CD4-positive, alpha-beta T cell (primary cell): Measurements from ENCODE around the gene ST6GALNAC3. TPM values are rescaled to one million over a fixed set of nuclear protein-coding genes. Genes with fewer than 3 reads are reported as not detected.
"Not testable (repeated sequence)": the region's sequence is repeated elsewhere in the genome, so short reads cannot be mapped to it uniquely, and the experiment has no call there.

ENCODE experiments used
- ATAC-seq: fragments of 200-7000 bp; cut with Tn5 transposase; one replicate; pipeline ENCODE4 v1.10.0; 2022; ENCODE audit warnings: mild to moderate bottlenecking; ENCODE audit not compliant: poor library complexity
- CTCF ChIA-PET: fragments of 350-600 bp; sonication (Branson Sonifier 250); formaldehyde crosslinking; loops from one replicate; lab custom pipeline; 2021; ENCODE audit warnings: antibody characterized with exemption, inconsistent platforms; lab: Charles Lee
- POLR2A ChIA-PET: fragments of 350-600 bp; sonication (Branson Sonifier 250); formaldehyde crosslinking; loops from one replicate; lab custom pipeline; 2021; ENCODE audit warnings: antibody characterized with exemption, inconsistent platforms; lab: Charles Lee
- DNase-seq, 14 experiments: peaks; one replicate each; pipeline ENCODE4 v3.0.0-alpha.2; 2013 to 2020; ENCODE audit warnings: mixed read lengths in 2 of 14
- H3K27ac ChIP-seq, 2 donors: one replicate each; pipeline versions ENCODE4 v1.5.1 to v1.7.0; 2013; ENCODE audit warnings: low read length in 2 of 2, low read depth in 1 of 2, mild to moderate bottlenecking in 1 of 2
- H3K27me3 ChIP-seq, 2 experiments: 1 replicate in 1 of 2; 2 replicates in 1 of 2; pipeline versions ENCODE4 v1.6.1 to v1.7.0; 2013; ENCODE audit warnings: low read length in 2 of 2, control low read depth in 1 of 2, mild to moderate bottlenecking in 1 of 2, moderate library complexity in 1 of 2; ENCODE audit not compliant: insufficient read depth in 2 of 2, control insufficient read depth in 1 of 2
- H3K36me3 ChIP-seq: one replicate; pipeline ENCODE4 v1.6.1; 2013; ENCODE audit warnings: low read length, control low read depth; ENCODE audit not compliant: insufficient read depth
- H3K4me1 ChIP-seq: one replicate; pipeline ENCODE4 v1.6.1; 2013; ENCODE audit warnings: low read length, control low read depth; ENCODE audit not compliant: insufficient read depth
- H3K4me3 ChIP-seq: one replicate; pipeline ENCODE4 v1.5.1; 2013; ENCODE audit warnings: mild to moderate bottlenecking, low read length, moderate library complexity
- H3K9me3 ChIP-seq, 2 experiments: 1 replicate in 1 of 2; 2 replicates in 1 of 2; pipeline versions ENCODE4 v1.6.1 to v1.7.0; 2013; ENCODE audit warnings: low read length in 2 of 2, mild to moderate bottlenecking in 2 of 2, control low read depth in 1 of 2, moderate library complexity in 1 of 2; ENCODE audit not compliant: control insufficient read depth in 1 of 2, insufficient read depth in 1 of 2
- H3K27ac Mint-ChIP-seq: one replicate; pipeline ENCODE4 v1.8.0; 2020; ENCODE audit warnings: mixed read lengths
- H3K27me3 Mint-ChIP-seq: one replicate; pipeline ENCODE4 v1.8.0; 2021; ENCODE audit warnings: mixed read lengths
- H3K36me3 Mint-ChIP-seq: one replicate; pipeline ENCODE4 v1.8.0; 2021; ENCODE audit warnings: low read depth, mixed read lengths
- H3K4me1 Mint-ChIP-seq: one replicate; pipeline ENCODE4 v1.8.0; 2021; ENCODE audit warnings: low read depth, mixed read lengths
- H3K4me3 Mint-ChIP-seq: one replicate; pipeline ENCODE4 v1.8.0; 2020; ENCODE audit warnings: mild to moderate bottlenecking, mixed read lengths
- H3K9me3 Mint-ChIP-seq: one replicate; pipeline ENCODE4 v1.8.0; 2020; ENCODE audit warnings: mixed read lengths
- CTCF ChIP-seq: fragments of 200-600 bp; IDR thresholded peaks from one replicate; pipeline ENCODE4 v1.8.0; 2022; ENCODE audit warnings: antibody characterized with exemption, mild to moderate bottlenecking
- intact Hi-C, 2 experiments: fragments of 100-400 bp; cut with DNase I in 1 of 2; cut with micrococcal nuclease in 1 of 2; formaldehyde crosslinking; loops; one replicate each; pipeline versions ENCODE4 v1.15.1 to v1.9.0; 2023 to 2025; cut with DNase I, micrococcal nuclease
- total RNA-seq, 174 experiments: library from RNA in 2 of 174; stranded (reverse) in 2 of 174; gene quantifications; one replicate each; pipeline ENCODE4 v1.2.3 and lab custom pipeline; 2021 to 2026

Gene ST6GALNAC3
- total RNA-seq, 2 experiments from 2014 or later = 0.77 to 1.3 TPM

- Histone ChIP-seq H3K36me3 (no peaks in the 10 kb centered on the region), H3K27me3 (no peaks in the 10 kb centered on the region), H3K9me3 (peaks cover 2 to 4% of the 10 kb centered on the region in 2 experiments), H3K4me1 (no peaks in the 10 kb centered on the region), H3K4me3 (no peak overlapping the region), H3K27ac (no peak overlapping the region)
- H3K4me1 Mint-ChIP-seq = no peaks in the 10 kb centered on the region
- no peak for ATAC-seq
- CTCF ChIA-PET = no interaction called here
- H3K27ac Mint-ChIP-seq = no peak overlapping the region
- POLR2A ChIA-PET = no interaction called here
- intact Hi-C loops = no loop called here
- H3K27me3 Mint-ChIP-seq = no peaks in the 10 kb centered on the region
- H3K4me3 Mint-ChIP-seq = no peak overlapping the region
- peaks cover 4% of the 10 kb centered on the region for H3K9me3 Mint-ChIP-seq
- TF ChIP-seq CTCF = no peak
- DNase-seq = no peak
- H3K36me3 Mint-ChIP-seq = no peaks in the 10 kb centered on the region
Measured at GRCh38 chr1:76239470-76239918, 164.9 kb downstream of the ST6GALNAC3 start.

GRCh38 chr1:76240316-76240715 is 165.8 kb downstream of the ST6GALNAC3 start:
- Histone ChIP-seq H3K4me1 (no peaks in the 10 kb centered on the region), H3K4me3 (no peak overlapping the region), H3K27me3 (no peaks in the 10 kb centered on the region), H3K9me3 (peaks cover 4 to 5% of the 10 kb centered on the region in 2 experiments), H3K36me3 (no peaks in the 10 kb centered on the region), H3K27ac (no peak overlapping the region)
- Mint-ChIP-seq H3K27ac (no peak overlapping the region), H3K4me3 (no peak overlapping the region), H3K9me3 (peaks cover 6% of the 10 kb centered on the region), H3K36me3 (no peaks in the 10 kb centered on the region), H3K4me1 (peaks cover 2% of the 10 kb centered on the region), H3K27me3 (no peaks in the 10 kb centered on the region)
- ChIA-PET CTCF (no interaction called here), POLR2A (interaction anchor here (1.0 kb wide), 1 partner anchor 27 kb away, joined by 4 read pairs; no protein-coding TSS in a partner anchor)
- DNase-seq = no peak
- no peak for ATAC-seq
- intact Hi-C loops = no loop called here
- TF ChIP-seq CTCF = no peak

- H3K4me1 ChIP-seq, H3K4me3 Mint-ChIP-seq, CTCF ChIA-PET, H3K27ac ChIP-seq, intact Hi-C loops, H3K36me3 ChIP-seq, DNase-seq, H3K27me3 Mint-ChIP-seq, H3K36me3 Mint-ChIP-seq, H3K27me3 ChIP-seq, H3K9me3 Mint-ChIP-seq, H3K9me3 ChIP-seq, POLR2A ChIA-PET, ATAC-seq, H3K27ac Mint-ChIP-seq, H3K4me3 ChIP-seq: not testable (repeated sequence)
- peaks cover 16% of the 10 kb centered on the region for H3K4me1 Mint-ChIP-seq
Measured at GRCh38 chr1:76242587-76242986, 168.0 kb downstream of the ST6GALNAC3 start.

GRCh38 chr1:76247261-76247852 is 172.8 kb downstream of the ST6GALNAC3 start:
- H3K27me3 Mint-ChIP-seq = no peaks in the 10 kb centered on the region
- Histone ChIP-seq H3K27me3 (no peaks in the 10 kb centered on the region), H3K27ac (no peak overlapping the region), H3K4me3 (no peak overlapping the region), H3K9me3 (peaks cover 0 to 5% of the 10 kb centered on the region in 2 experiments), H3K4me1 (no peaks in the 10 kb centered on the region), H3K36me3 (no peaks in the 10 kb centered on the region)
- H3K4me3 Mint-ChIP-seq = no peak overlapping the region
- H3K27ac Mint-ChIP-seq = no peak overlapping the region
- peaks cover 9% of the 10 kb centered on the region for H3K9me3 Mint-ChIP-seq
- POLR2A ChIA-PET = no interaction called here
- H3K36me3 Mint-ChIP-seq = no peaks in the 10 kb centered on the region
- DNase-seq (no peak), ATAC-seq (no peak)
- H3K4me1 Mint-ChIP-seq = peaks cover 26% of the 10 kb centered on the region
- CTCF ChIA-PET = no interaction called here
- intact Hi-C loops = no loop called here
- no peak for TF ChIP-seq CTCF
